AG04449 (cell line): Measurements from ENCODE around the gene FFAR4.

Source experiments
- CTCF ChIA-PET: fragments of 350-600 bp; formaldehyde crosslinking; extraction: SDS; loops from one replicate; lab custom pipeline; 2021; ENCODE audit warnings: antibody characterized with exemption; lab: Yijun Ruan, JAX
- POLR2A ChIA-PET: fragments of 400-600, 350-600 bp; formaldehyde crosslinking; extraction: SDS; loops from one replicate; lab custom pipeline; 2020; ENCODE audit warnings: antibody characterized with exemption, inconsistent platforms; lab: Yijun Ruan, JAX
- DNase-seq: peaks from one replicate; pipeline ENCODE4 v3.0.0-alpha.2; 2010; ENCODE audit warnings: low read depth, low spot score
- H3K4me3 ChIP-seq: 2 replicates; pipeline ENCODE4 v1.5.1; 2011; ENCODE audit warnings: low read depth, mild to moderate bottlenecking, control low read depth, low read length
- CTCF ChIP-seq: IDR thresholded peaks from one replicate; pipeline ENCODE4 v1.5.1; 2011; ENCODE audit warnings: mild to moderate bottlenecking, moderate library complexity, low read length, control low read depth, inconsistent platforms; ENCODE audit not compliant: insufficient read depth; ENCODE audit errors: missing control alignments

The FFAR4 gene

GRCh38 chr10:93591065-93591808 is 24.8 kb downstream of the FFAR4 start:
- DNase-seq = no peak
- CTCF ChIA-PET = interaction anchor here (1.1 kb wide), 1 partner anchor 36 kb away, joined by 3 read pairs; no protein-coding TSS in a partner anchor
- no peak overlapping the region for H3K4me3 ChIP-seq
- POLR2A ChIA-PET = no interaction called here
- no peak for TF ChIP-seq CTCF

- ChIA-PET POLR2A (no interaction called here), CTCF (interaction anchor here (1.2 kb wide), 1 partner anchor 38 kb away, joined by 3 read pairs; no protein-coding TSS in a partner anchor)
- TF ChIP-seq CTCF = no peak
These were observed 26.8 kb downstream of the FFAR4 start for GRCh38 chr10:93593254-93593653.

GRCh38 chr10:93593749-93594148 is 27.3 kb downstream of the FFAR4 start:
- ChIA-PET CTCF (interaction anchor here (1.2 kb wide), 1 partner anchor 39 kb away, joined by 3 read pairs; no protein-coding TSS in a partner anchor), POLR2A (no interaction called here)
- DNase-seq = no peak
- no peak for TF ChIP-seq CTCF
- no peak overlapping the region for H3K4me3 ChIP-seq

More at GRCh38 chr10:93593254-93593653, 26.8 kb downstream of the FFAR4 start:
- no peak overlapping the region for H3K4me3 ChIP-seq
- DNase-seq = no peak

- POLR2A ChIA-PET = no interaction called here
- DNase-seq = no peak
- no peak overlapping the region for H3K4me3 ChIP-seq
- no peak for TF ChIP-seq CTCF
- CTCF ChIA-PET = no interaction called here
These were observed 28.1 kb downstream of the FFAR4 start for GRCh38 chr10:93594518-93594917.

- H3K4me3 ChIP-seq = no peak overlapping the region
- no peak for DNase-seq
- no peak for TF ChIP-seq CTCF
- ChIA-PET CTCF (no interaction called here), POLR2A (no interaction called here)
These were observed 29.1 kb downstream of the FFAR4 start for GRCh38 chr10:93595378-93596161.

GRCh38 chr10:93596539-93596938 is 30.1 kb downstream of the FFAR4 start:
- POLR2A ChIA-PET = no interaction called here
- DNase-seq = no peak
- no peak overlapping the region for H3K4me3 ChIP-seq
- CTCF ChIA-PET = no interaction called here
- TF ChIP-seq CTCF = no peak
